UCSD-AML1 (cell line): ENCODE results near the gene ZXDC.
A peak's percentile ranks its signal among the peaks of the same experiment; 100 is the strongest.

Experiments used
- DNase-seq: peaks from one replicate; lab custom pipeline; 2025; ENCODE audit not compliant: unreplicated experiment; lab: John Stamatoyannopoulos, UW

ZXDC gene

GRCh38 chr3:126399351-126399735, 76.3 kb downstream of the ZXDC start:
- no peak for DNase-seq

DNA sequence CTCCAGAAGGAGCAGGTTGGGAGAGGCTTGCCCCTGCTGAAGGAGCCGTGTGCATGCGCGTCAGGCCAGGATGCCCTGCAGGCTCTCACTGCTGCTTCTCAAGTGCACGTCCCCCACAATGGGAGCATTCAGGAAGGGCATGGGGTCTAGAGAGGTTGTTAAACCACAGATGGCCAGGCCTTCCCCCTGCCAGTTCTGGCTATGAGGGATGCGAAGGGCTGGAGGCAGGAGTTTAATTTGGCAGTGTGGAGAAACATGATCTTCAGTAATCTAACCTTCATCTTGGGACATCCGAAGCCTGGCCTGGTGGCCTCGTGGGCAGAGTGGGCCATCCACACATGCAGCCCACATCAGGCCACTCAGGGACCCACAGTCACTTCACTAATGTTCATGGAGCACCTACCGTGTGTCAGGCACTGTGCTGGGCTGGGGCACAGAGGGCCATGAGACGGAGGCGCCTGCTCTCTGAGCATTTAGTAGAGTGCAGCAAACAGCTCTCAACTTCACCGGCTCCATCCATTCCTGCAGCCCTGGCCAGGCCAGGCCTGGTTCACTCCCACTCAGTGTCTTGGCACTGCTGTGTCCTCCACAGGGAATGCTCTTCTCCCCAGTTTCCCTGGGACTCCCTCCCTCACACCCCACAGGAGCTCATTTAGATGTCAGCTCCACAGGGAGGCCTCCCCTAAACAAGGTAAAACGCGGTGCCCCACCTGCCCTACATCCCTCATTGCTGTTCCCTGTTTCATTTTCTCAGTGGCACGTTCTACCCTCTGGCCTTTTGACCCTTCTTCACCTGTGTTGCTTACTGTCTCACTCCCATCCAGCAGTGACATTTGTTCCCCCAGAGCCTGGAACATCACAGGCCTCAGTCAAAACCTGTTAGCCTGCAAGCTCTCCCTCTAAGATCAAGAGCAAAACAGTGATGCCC, 77.0 kb downstream of the ZXDC start:
- DNase-seq, result no peak

- no peak for DNase-seq
Observed at GRCh38 chr3:126397610-126398422, 77.9 kb downstream of the ZXDC start.

DNA sequence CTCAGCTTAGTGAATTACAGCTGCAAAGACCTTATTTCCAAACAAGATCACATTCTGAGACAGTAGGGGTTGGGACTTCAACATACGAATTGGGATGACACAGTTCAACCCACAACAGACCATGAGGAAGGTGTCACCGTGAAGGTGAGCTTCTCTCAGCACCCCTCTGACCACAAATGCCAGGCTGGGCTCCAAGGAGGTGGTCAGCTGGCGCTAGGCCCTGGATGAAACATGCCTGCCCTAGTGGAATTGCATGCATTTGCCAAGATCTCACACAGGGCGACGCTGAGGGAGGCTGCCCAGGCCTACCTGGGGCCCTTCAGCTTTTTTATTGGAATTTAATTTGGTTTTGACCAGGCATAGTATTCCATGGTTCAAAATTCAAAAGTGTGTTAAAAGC, 79.2 kb downstream of the ZXDC start:
- DNase-seq, result no peak

DNA sequence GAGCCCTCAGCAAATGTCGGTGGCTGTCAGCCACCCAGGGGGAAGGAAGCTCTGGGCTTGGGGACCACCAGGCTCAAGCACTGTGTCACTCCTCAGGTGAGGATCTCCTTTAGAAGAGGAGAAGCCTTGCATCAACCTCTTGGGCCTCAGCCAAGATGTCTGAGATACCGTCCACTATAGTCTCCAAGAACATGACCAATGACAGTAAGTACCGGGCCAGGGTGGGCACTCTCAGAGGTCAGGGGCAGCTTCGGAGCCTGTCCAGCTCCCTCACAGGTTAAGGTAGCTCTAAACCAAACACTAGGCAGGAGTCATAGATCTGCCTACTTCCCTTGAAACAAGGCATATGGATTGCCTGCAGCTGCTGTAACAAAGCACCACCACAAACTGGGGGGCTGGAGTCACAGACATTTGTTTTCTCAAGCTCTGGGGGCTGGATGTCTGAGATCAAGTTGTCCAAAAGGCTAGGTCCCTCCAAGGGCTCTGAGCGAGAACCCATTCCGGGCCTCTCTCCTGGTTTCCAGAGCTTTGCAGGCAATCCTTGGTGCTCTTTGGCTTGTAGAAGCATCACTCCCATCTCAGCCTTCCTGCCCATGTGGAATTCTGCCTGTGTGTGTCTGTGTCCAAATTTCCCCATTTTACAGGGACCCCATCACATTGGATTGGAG, 79.7 kb downstream of the ZXDC start:
- DNase-seq, result no peak

- DNase-seq, result no peak
Observed at GRCh38 chr3:126394977-126395321, 80.7 kb downstream of the ZXDC start.

- DNase-seq, result no peak
Observed at GRCh38 chr3:126394179-126394976, 81.3 kb downstream of the ZXDC start, which contains the start of gene CFAP100. Gene CFAP100, plus strand, starts transcription at chr3:126394909. Its CDS starts 1,092 bp downstream, at chr3:126396001.

- no peak for DNase-seq
Observed at GRCh38 chr3:126393563-126393962, 82.1 kb downstream of the ZXDC start.

- no peak for DNase-seq
Observed at GRCh38 chr3:126392246-126392645, 83.4 kb downstream of the ZXDC start.

DNA sequence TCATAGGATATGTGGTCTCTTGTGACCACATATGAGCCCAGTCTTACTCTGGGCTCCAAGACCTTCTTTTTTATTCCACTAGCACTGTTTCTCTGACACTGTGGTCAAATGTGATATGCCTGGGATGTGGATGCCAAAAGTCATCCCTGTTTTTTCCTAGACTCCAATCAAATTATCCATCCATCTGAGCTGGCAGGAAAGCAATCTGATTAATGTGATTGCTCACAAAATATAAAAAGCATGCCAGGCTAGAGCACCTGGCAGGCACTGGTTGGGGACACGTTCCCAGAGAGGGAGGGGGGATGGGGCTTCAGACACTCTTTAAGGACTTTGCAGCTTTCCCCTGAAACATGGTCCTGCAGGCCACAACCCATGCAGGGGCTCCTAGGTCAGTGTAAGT, 84.1 kb downstream of the ZXDC start:
- DNase-seq, result no peak

DNA sequence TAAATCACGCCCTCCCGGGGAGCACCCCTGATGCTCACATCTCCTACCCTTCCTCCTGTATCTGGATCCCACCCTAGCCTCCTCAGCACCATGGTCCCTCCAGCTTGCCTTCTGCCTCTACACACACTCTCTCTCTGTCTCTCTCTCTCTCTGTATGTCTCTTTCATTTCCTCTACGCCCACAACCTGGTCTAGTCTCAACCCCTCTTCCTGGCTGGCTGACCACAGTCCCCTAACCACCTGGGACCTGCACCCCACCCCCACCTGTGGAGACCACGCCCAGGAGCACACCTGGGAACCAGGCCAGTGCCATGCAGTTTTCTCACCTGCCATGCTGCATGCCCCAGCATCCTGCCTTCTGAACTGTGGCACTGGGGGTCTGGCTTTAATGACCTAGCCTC, 84.9 kb downstream of the ZXDC start:
- DNase-seq, result no peak

DNA sequence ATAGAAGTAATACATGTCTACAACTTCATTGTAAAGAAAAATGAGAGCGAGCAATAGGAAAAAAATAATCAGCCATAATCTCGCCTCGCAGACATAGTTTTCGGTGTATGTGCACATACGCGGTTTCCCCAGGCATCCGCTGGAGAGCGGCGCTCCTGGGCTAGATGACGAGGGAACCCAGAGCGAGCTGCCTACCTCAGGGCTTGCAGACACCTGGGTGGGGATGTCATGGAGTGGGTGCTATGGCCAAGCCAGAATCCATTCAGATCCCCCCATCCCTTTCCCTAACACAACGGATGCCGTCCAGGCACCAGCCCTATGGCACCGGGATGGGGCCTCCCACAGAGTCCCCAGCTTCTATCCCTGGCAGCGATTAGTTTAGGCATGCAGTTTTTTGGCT, 85.5 kb downstream of the ZXDC start:
- DNase-seq, result no peak

- DNase-seq, result no peak
Observed at GRCh38 chr3:126389794-126390146, 85.9 kb downstream of the ZXDC start.

- peak; percentile 86 for DNase-seq
Observed at GRCh38 chr3:126389112-126389793, 86.4 kb downstream of the ZXDC start.
